Astrocyte of the spinal cord (primary cell): ENCODE data around the gene RPTOR.

Experiments
- DNase-seq: peaks from one replicate; pipeline ENCODE4 v3.0.0; 2011; ENCODE audit warnings: low read depth, low spot score
- H3K4me3 ChIP-seq: 2 replicates; pipeline ENCODE4 v1.5.1; 2011; ENCODE audit warnings: low read depth, mild to moderate bottlenecking, low read length, moderate library complexity
- in situ Hi-C: cut with HindIII; loops from 2 replicates; pipeline ENCODE4 v1.10.0; 2017; ENCODE audit warnings: low sequenced_read_pairs
- TF ChIP-seq, protein P1 (sequence below): IDR thresholded peaks from 2 replicates; pipeline ENCODE4 v1.5.1; 2012; ENCODE audit warnings: low read depth, mild to moderate bottlenecking, low read length, inconsistent platforms

The RPTOR gene

DNA sequence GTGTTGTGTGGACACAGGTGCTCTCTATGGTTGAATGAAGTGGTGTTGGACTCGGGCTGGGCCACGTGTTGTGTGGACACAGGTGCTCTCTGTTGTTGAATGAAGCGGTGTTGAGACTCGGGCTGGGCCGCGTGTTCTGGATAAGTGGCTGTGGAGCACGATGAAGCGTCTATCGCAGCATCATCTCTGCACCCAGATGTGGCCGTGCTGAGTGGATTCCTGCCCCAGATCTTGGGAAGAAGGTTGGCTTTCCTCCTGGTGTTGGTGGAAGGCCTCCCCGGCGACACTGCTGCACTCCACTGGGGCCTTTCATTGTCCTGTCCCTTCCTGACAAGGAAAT is 69.1 kb downstream of the RPTOR start:
- no peak overlapping the region for H3K4me3 ChIP-seq
- no peak for DNase-seq
- TF ChIP-seq, protein P1, sequence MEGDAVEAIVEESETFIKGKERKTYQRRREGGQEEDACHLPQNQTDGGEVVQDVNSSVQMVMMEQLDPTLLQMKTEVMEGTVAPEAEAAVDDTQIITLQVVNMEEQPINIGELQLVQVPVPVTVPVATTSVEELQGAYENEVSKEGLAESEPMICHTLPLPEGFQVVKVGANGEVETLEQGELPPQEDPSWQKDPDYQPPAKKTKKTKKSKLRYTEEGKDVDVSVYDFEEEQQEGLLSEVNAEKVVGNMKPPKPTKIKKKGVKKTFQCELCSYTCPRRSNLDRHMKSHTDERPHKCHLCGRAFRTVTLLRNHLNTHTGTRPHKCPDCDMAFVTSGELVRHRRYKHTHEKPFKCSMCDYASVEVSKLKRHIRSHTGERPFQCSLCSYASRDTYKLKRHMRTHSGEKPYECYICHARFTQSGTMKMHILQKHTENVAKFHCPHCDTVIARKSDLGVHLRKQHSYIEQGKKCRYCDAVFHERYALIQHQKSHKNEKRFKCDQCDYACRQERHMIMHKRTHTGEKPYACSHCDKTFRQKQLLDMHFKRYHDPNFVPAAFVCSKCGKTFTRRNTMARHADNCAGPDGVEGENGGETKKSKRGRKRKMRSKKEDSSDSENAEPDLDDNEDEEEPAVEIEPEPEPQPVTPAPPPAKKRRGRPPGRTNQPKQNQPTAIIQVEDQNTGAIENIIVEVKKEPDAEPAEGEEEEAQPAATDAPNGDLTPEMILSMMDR = no peak
- in situ Hi-C loops = no loop called here

DNA sequence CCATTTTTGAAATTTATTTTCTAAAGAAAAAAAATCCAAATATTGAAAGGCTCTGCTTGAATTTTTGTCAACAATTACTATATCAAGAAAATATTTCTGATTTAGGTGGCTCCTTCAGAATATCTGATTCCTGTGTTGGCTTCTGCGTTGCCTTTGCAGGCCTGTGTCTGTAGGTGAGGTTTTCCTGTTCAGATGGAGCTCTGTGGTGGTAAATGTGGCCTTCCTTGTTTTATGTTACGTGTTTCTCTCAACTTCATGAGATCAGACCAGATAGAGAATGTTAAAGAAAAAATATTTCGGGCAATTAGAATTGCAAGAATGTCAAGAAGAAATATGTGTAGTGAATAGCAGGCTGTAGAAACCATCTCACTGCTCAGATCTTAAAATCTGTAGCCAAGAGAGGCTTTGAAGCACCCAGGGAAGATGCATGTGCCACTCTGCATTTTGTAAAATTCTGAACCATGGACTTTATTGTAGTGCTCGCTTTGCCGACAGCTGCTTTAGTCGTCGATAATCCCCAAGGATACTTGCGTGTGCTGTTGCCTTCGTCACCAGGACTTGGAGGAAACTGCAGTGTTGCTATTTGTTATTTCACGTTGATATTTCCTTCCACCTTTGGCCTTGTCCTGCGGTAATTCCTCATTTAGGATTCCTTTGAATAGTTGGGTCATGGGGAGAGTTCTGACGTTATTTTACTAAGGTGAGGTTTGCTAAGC is 69.9 kb downstream of the RPTOR start:
- H3K4me3 ChIP-seq = no peak overlapping the region
- TF ChIP-seq, protein P1 = no peak
- DNase-seq = no peak
- in situ Hi-C loops = no loop called here

DNA sequence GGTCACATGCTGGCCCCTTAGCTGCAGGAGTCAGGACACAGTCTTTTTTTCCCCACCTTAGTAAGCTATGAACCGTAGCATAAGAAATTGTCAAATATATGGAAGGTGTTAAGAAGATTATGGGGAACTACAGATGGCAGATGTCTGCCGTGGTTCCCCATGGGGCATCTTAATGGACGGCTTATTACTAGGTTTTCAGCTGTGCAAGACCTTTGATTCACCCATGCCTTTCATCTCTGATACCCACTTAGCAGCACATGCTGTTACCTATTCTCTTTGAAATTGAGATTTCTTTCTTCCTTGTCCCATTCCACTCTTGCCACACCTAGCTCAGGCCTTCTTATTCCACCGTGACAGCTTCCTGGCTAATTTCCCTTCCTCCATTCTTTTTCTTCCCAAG is 70.7 kb downstream of the RPTOR start:
- no peak for DNase-seq
- TF ChIP-seq, protein P1 = no peak

DNA sequence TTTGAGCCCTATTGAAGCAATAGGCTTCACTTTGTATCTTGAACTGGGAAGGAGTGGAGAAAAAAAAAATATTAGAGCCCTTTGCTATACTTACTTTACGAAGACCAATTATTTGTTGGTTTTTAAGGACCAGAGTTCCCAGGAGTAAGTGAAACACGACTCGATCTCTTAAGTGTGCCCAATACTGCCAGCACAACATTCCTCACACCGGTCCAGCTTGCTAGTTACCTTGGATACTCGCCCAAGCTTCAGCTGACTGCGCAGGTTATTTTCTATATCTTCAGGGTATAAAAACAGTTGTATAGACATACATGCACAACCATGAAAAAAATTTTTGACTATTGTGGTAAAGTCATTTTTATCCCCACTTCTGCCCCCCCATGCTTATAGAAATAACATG is 72.1 kb downstream of the RPTOR start:
- no peak for DNase-seq
- H3K4me3 ChIP-seq = no peak overlapping the region
- TF ChIP-seq, protein P1 = no peak
- in situ Hi-C loops = no loop called here

More for the DNA sequence above, 70.7 kb downstream of the RPTOR start:
- in situ Hi-C loops = no loop called here
- H3K4me3 ChIP-seq = no peak overlapping the region

DNA sequence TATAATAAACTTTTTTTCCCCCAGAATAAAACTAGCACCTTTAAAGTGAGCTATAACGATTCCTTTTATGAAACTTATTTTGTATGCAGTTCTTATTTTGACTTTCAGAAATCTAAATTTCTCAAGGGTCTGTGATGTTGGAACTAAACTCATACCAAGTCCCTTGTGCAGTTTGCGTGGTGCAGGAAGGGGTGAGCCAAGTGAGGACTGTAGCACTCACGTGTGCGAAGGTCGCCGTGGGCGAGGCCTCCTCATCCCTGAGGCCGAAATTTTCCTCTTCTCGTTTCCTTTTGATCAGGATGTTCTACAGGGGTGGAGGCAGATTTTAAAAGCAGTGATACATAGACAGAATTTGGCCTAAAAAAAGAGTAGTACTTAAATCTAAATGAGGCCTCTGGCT is 73.7 kb downstream of the RPTOR start:
- TF ChIP-seq, protein P1 = no peak
- in situ Hi-C loops = no loop called here
- no peak overlapping the region for H3K4me3 ChIP-seq
- no peak for DNase-seq

DNA sequence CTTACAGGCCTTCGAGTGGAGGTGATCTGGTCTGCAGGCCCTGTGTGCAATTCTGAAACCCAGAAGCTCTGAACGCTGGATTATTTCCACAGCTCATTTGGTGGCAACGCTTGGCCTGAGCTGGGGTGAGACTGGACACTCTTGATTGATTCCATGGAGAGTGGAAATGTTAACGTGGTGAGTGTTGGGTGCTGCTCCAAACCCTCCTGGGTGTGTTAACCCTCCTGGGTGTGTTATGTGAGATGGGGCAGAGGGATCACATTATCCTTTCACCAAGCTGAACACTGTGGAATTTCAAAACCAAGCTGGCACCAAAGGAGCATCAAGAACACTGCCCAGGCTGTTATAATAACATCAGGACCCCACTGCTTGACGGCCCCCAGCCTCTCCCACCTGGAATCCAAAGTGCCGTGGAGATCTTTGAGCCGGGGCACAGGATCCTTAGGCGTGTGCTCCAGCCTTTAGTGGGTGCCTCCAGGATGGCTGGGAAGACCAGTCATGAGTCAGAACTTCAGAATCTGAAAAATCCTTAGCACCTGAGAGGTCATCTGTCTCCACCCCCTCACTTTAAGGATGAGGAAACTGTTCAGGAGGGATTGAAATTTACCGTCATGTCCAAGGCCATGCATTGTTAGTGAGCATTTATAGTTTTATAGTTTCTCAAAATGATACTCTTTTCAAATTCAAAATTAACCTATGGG is 75.0 kb downstream of the RPTOR start:
- TF ChIP-seq, protein P1 = no peak
- in situ Hi-C loops = no loop called here
- no peak overlapping the region for H3K4me3 ChIP-seq
- DNase-seq = no peak
